GM21528 (cell line): ENCODE data around the gene ENPP6.
A peak's percentile ranks its signal among the peaks of the same experiment; 100 is the strongest.

ENCODE experiments used
- ATAC-seq: cut with Tn5 transposase; IDR thresholded peaks from one replicate; pipeline ENCODE4 v1.9.1; 2021; ENCODE audit warnings: mild to moderate bottlenecking, moderate library complexity; ENCODE audit not compliant: unreplicated experiment, low FRiP score

ENPP6 gene

DNA sequence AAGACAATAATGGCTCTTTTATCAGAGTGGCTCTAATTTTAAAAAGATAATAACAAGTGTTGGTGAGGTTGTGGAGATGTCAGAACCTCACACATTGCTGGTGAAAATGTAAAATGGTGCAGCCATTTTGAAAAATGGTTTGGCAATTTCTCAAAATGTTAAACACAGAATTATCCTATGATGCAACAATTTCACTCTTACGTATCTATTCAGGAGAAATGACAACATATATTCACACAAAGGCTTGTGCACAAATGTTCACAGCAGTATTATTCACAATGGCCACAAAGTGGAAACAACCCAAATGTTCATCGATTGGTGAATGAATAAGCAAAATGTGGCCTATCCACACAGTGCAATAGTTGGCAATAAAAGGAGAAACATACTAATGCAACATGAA, 24.7 kb downstream of the ENPP6 start:
- ATAC-seq = no peak

DNA sequence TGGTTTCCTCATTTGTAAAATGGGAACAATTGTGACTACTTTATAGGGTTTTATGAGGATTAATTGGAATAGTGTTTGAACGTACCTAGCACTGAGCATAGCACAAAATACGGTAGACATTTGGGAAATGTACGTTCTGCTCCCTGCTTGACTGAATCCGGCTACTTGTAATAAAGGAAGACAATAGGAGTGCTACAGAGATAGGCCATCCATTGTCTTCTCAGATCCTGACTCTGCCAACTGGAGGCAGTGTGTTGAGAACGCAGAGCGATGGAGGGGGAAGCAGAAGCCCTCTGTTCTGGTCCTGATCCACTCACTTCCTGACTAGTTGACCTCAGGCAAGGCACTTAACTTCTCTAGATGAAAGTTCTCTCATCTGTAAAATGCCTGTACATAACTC, 26.4 kb downstream of the ENPP6 start:
- no peak for ATAC-seq

DNA sequence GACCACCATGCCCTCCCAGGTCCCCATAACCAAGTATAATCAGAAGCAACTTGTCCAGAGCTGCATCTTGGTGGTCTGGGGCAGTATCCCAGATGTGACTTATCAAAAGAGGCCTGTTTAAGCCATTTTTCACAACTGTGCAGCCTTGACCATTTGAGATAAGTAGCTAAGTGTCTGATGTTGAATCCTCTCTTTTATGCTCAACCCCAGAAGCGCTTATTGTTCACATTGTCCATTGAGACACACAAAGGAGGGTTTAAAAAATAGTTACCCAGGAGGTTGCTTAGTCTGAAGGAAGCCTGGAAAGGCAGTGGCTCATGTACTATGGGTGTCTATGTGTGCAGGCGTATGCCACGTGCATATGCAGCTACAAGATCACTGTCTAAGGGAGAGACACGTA, 27.0 kb downstream of the ENPP6 start:
- no peak for ATAC-seq

DNA sequence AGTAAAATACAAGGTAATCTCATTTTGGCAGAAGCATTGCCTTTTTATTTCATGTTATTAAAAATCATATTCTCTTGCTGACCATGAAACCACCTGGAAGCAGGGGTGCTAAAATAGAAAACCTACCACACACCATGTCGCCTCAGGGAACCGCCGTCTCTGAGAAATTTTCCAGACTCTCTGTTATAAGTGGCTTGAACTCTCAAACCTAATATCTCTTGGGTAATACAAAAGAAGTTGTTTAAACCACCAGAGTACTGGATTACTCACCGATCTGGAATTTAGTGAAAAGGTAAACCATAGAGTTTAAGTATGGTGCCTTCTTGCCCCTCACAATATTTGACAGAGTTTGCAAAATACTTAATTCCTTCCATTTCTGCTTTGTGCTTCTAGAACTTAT, 27.7 kb downstream of the ENPP6 start:
- ATAC-seq = no peak

DNA sequence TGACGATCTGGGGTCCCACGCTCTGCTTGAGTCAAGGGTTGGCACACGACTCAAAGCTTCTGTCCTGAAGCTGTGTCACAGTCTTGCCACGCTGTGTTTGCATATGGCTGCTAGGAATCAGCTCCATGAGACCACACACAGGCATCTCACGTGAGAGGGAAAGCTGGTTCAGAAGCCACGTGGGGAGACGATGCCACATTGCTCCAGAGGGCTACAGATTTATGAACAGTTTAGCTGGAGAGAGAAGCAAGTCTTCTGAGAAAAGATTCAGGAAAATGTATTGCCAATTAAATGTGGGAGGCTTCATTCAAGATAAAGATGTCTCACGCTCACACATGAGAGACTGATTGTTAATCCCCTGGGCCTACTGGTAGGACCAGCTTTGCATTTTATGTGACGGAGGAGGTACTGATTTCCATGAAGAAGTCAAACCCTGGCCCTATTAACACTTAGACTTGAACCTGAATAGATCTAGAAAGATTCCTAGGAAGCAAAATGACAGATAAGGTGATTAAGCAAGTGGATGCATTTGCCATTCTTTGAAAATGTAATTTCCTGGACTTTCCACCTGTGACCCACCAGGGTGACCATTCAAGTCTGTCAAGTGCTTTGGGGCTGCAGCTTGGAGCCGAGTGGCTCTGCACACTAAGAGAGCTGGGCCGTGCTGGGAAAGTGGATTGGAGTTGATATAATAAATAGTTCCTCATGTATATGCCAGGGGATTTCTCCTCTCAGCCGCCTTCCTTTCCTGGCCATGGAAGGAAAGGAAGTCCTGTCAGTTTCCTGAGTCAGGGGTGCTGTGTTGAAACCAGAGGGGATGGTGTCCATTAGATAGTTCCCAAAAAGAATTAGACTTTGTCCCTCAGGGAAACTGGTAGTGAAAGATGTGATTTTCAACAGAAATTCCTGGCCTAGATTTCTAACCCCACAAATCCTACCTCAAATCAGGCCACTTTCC, 29.0 kb downstream of the ENPP6 start:
- no peak for ATAC-seq

DNA sequence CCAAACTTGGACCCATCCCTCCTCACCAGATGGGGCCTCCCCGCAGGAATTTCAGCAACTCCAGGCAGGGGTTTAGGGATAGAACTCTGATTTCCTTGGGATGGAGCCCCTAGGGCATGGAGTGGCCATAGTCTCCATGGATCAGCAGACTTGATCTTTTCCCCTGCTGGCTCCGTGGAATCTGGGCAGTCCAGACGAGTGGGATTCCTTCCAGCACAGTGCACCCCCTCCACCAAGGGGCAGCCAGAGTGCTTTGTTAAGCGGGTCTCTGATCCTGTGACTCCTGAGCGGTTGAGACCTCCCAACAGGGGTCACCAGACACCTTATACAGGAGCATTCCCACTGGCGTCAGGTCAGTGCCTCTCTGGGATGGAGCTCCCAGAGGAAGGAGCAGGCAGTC, 40.4 kb downstream of the ENPP6 start:
- no peak for ATAC-seq

DNA sequence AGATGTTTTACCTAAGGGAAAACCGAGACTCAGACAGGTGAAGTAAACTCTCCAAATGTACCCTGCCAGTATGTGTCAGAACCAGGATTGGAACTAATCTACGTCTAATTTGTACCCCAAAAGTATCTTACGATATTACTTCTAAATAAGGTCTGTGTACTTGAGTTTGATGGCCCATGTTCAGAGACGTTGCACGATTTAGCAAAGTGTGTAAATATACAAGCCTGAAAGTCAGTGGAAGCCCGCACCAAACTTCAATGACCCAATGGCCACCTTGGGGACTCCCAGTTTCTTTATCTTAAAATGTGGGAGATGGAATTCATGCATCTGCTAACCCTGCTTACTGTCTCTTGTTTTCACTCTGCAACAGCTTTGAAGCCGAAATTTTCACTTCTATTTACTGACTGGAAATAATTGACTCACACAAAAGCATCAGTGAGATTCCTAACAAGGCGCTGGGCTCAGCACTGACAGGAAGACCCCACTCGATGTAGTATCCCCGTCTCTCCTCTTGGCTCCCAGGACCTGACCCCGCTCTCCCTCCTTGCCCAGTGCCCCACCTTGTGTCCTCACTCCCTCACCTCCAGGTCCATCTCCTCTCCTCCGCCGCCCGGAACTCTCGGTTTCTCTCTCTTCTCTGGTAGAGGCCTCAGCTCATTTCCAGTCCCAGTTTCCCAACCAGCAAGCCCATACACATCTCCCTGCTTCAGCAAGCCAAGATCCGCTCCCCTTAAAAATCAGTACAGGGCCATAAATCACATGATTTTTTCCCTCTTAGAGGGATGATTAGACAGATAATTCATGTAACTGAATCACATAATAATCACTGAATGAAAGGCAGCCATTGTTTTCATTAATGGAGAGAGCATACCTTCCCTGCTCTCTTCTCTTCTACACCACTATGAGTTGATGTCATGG, 42.8 kb downstream of the ENPP6 start:
- no peak for ATAC-seq

DNA sequence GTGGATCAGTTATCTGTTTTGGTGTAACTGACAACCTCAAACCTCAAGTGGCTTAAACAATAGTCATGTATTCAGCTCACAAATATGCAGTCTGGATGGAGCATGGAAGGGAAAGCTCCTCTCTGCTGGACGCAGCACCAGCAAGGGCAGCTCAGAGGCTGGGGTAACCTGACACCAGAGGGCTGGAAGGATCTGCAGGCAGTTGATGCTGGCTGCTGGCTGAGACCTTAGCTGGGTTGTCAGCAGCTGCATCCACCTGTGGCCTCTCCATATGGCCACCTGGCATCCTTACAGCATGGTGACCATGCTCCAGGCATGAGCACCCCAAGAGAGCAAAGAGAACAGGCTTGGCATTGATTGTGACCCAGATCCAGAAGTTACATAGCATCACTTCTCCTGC, 46.7 kb downstream of the ENPP6 start:
- ATAC-seq = no peak

DNA sequence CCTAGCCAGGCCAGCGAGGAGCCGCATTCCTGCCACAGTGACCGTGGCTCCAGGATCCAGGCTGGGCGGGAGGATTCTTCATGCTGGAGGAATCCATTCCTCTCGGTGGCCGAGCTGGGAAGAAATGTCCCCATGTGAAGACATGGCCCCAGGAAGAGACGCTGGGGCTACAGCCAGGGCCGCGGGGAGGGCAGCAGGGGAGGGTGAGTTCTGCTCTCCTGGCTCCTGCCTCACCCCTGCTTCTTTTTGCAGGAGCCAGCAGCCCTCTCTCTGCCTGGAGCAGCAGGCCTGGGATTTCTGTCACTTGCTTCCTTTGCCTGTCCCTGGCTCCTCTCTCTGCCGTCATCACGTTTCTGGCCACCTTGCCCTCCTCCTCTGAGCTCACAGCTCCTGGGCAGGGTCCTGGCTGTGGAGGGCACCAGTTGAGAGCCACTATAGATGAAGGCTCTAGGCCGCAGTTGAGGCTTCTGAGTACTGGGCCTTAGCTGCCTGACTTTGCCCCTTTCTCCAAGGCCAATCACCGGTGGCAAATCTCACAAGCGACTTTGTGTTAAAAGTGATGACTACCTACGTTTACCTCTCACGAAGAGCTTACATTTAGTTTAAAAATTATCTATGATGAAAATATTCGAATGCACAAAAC, 48.3 kb downstream of the ENPP6 start:
- no peak for ATAC-seq

DNA sequence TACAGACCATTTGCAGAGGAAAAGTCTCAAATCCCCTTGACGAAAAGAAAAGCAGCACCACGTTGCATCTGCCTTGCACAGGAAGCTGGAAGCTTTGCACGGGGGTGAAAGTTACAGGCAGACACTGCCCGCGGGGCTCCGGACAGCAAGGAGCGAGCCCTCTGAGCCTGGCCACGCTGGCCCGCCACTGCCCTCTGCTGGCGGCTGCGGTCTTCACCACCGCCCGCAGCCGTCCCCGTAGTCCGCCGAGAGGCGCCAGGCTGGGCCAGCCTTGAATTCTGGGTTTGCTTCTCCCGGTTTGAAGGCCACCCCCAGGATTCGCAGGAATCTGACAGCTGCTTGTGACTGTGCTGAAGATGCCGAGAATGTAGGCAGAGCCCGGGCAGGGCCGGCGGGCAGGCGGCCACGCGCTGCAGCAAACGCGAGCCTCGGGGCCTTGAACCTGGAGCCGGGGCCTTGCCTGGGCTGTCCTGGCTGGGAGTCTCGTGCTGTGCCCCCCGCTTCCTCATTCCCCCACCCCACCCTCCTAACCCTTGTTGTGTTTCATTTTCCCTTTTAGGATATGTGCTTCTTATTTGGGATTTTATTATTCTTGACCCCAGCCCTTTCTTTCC, 49.2 kb downstream of the ENPP6 start:
- peak; percentile 85 for ATAC-seq

DNA sequence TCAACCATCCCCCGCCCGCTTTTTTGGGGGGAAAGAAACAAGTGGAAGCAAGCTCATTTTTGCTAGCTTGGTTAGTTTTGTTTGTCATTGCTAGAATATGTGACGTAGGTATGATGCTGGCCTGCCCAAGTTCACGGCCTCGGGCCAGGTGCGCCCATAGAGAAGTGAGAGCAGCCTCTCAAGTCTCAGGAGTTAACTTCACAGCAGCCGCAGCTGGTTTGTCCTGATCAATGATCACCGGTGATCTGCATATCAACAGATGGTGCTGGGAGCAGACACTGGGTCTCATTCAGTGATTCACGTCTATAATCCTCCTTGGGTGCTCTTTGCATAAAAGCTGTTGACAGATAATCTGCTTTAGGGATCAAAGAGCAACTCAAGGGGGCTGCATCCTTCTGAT, 50.1 kb downstream of the ENPP6 start:
- peak; percentile 52 for ATAC-seq

DNA sequence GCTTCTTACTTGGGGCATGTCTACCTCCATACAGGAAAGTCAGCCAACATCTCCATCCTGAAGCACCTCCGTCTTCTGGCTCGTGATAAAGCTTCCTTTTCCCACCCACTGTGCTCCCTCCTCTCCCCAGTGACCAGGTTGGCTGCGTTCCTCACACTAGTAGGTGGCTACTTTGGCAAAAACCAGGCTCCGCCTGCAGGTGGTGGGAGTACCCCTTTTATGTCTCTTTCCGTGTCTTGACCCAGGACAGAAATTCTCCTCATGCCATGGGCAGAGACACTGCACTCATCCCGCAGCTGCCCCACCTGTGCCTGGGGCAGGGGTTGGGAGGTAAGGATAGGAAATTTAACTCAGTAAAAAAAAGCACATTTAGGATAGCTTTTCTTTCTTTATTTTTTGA, 50.9 kb downstream of the ENPP6 start:
- ATAC-seq = no peak

DNA sequence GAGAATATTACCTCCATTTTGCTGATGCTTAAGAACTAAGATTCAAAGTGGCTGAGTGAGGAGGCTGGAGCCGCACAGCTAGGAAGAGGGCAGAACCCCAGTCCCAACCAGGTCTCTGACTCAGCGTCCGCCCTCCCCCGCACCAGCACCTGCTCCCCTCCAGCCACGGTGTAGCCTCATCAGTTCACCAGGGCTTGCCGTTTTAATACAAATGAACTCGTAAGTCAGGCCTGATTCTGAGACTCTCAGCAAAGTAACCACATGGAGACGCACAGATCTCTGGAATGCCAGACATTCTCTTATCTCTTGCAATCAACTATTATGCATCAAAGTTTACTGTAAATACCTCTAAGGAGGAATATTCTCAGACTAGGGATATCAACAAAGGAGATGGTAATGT, 52.4 kb downstream of the ENPP6 start:
- no peak for ATAC-seq

DNA sequence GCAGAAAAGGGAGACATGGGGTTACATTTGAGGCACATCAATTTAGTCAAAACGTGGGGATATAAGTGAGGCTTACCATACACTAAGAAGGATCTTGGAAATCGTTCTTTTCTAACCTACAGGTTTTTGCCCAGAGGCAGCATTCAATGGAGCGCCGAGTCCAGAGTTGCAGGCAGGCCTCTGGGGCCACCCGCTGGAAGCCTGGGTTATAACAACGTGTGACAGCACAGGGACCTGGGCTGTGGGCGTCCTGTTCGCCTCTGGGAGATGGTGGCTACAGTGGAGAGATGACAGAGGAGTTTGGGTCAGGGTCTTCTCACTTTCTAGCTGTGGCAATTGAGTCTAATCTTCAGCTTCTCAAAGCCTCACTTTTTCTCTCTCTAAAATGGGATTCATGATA, 53.9 kb downstream of the ENPP6 start:
- ATAC-seq = no peak

DNA sequence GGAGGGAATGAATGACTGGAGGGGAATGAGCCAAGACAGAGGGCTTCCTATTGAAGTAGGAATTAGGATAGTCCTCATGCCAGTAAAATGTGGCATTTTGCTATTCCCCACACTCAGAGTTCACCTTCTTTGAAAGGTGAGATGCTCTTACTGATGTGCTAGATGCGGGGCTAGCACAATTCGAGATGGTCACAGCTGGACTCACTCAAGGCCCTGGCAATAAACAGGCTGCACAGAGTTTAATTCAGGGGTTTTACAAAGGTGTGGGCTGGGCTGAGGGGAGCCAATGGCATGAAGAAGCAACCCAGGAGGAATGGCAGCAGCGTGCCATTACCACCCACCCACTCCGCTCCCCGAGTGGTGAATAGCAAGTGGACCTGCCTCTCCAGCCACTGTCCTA, 55.1 kb downstream of the ENPP6 start:
- ATAC-seq = no peak

DNA sequence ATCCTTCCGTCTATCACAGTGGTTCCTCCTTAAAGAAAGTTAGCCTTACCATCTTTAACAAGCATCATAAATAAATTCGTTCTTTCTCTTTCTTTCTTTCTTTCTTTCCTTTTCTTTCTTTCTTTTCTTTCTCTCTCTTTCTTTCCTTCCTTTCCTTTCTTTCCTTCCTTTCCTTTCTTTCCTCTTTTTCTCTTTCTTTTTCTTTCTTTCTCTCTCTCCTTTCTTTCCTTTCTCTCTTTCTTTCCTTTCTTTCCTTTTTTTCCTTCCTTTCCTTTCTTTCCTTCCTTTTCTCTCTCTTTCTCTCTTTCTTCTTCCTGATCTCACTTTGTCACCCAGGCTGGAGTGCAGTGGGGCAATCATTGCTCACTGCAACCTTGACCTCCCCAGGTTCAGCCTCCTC, 60.4 kb downstream of the ENPP6 start:
- ATAC-seq = no peak

DNA sequence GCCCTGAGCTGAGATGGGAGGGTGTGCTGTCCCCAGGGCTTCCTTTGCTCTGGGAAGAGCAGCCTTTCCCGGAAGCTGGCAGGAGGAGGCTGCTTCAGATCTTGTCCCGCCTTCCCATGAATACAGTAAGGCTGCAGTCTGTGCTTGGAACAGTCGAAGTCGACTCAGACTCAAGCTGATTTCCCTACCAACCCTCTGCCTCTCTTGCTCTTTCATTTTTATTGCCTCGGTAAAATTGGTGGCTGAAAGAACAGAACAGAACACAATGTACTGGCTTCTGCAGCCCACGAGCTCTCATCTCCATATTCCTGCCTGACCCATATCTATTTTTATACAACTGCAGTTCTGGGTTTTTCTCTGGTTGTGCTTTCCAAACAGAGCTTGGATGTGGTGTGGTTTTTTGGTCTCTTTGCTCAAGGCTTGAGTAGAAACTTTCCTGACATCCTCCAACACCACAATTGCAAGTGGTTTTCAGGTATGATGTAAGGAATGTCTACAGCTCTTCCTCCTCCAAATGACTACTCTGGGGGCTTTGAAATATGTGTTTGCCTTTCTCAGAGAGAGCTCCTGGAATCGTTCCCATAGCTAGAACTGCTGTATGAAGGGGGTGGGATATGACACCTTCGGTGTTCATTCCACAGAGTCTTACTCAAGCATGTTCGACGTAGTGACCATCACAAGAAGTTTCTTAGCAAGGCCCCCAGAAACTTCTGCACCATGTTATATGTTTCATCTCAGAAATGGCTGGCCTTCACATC, 61.3 kb downstream of the ENPP6 start:
- no peak for ATAC-seq

DNA sequence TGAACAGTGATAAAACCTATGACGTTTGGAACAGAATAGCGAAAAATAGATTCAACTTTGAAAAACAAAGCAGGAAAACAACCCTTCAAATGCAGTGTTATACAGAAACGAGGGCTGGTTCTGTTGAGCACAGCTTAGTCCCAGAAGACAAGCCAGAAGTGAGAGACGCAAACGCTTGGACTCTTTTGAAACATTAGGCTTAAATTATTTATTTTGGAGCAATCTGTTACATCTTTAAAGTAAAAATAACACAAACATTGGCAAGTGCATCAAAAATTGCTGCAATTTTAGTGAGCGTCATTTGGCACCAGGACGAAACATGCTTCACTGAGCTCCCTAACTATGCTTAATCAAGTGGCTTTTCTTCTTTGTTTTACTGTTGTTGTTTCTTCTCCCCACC, 63.5 kb downstream of the ENPP6 start:
- no peak for ATAC-seq

DNA sequence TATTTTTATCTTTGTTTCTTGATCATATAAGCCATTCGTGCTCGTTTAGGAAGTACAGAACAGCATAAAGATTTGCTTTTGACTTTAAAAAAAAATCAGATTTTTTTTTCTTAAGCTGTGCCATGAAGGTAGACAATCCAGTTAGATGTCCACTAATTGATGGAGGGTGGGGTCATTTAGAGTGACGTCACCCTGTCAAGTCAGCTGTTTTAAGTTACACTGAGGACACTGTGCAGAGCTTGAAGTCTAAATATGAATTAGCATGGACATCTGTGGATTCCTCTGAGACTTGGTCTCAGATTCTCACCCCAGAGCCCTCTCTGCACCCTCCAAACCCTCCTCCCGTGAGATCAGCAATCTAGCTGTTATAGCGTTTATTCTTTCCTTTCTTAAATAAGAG, 63.9 kb downstream of the ENPP6 start:
- no peak for ATAC-seq

DNA sequence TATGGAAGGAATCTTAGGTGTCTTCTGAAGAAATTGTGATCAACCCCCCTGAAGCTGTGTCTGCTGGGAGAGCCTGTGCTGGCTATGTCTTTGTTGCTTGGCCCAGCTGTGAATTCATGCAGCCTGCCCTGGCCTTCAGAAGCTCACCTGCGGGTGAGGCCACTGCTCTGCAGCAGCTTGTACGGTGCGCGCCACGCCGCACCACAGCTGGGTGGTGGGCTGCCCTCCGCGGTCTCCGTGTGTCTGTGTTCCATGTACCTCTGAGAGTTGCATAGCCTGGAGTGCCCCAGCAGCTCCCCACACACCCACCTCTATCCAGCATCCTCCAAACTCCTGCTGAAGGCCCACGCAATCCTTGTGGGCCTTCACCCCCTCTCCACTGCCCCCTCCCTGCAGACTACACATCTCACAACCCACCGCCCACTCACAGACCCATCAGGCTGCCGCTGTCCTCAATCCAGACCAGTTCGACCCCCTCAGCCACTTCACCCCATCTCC, 65.6 kb downstream of the ENPP6 start:
- ATAC-seq = no peak
